Measurements from ENCODE around the gene PTPN6.

The PTPN6 gene

GRCh38 chr12:6941782-6942181 lies 9.4 kb upstream of the PTPN6 start:
- DNase-seq (ENCODE audit: low read depth): no peak

- no peak for DNase-seq (ENCODE audit: low read depth)
Observed at GRCh38 chr12:6942331-6942665, 8.9 kb upstream of the PTPN6 start.

- peak; percentile 79 for DNase-seq (ENCODE audit: low read depth)
Observed at GRCh38 chr12:6943389-6943721, 7.8 kb upstream of the PTPN6 start.

GRCh38 chr12:6943722-6944380 lies 7.3 kb upstream of the PTPN6 start, which contains the start of the genes C12orf57 and RNU7-1:
Gene C12orf57, plus strand, starts transcription at chr12:6944022. Its CDS starts 100 bp downstream, at chr12:6944122.
Gene RNU7-1, plus strand, starts transcription at chr12:6943816.
- DNase-seq (ENCODE audit: low read depth): no peak

- no peak for DNase-seq (ENCODE audit: low read depth)
Observed at GRCh38 chr12:6944381-6945186, 6.6 kb upstream of the PTPN6 start.

GRCh38 chr12:6945613-6946012 lies 5.5 kb upstream of the PTPN6 start:
- no peak for DNase-seq (ENCODE audit: low read depth)

- no peak for DNase-seq (ENCODE audit: low read depth)
Observed at GRCh38 chr12:6946033-6946919, 4.9 kb upstream of the PTPN6 start.

- no peak for DNase-seq (ENCODE audit: low read depth)
Observed at GRCh38 chr12:6946920-6947374, 4.2 kb upstream of the PTPN6 start.

- no peak for DNase-seq (ENCODE audit: low read depth)
Observed at GRCh38 chr12:6947615-6948014, 3.5 kb upstream of the PTPN6 start.

GRCh38 chr12:6948873-6949594 lies 2.1 kb upstream of the PTPN6 start:
- no peak for DNase-seq (ENCODE audit: low read depth)

- no peak for DNase-seq (ENCODE audit: low read depth)
Observed at GRCh38 chr12:6950401-6950801, 755 bp upstream of the PTPN6 start.

- no peak for DNase-seq (ENCODE audit: low read depth)
Observed at GRCh38 chr12:6951551-6952120, 480 bp downstream of the PTPN6 start.

GRCh38 chr12:6952121-6952862 lies 1.1 kb downstream of the PTPN6 start:
- DNase-seq (ENCODE audit: low read depth): no peak

GRCh38 chr12:6952863-6953441 lies 1.8 kb downstream of the PTPN6 start:
- DNase-seq (ENCODE audit: low read depth): no peak

- no peak for DNase-seq (ENCODE audit: low read depth)
Observed at GRCh38 chr12:6953442-6954315, 2.5 kb downstream of the PTPN6 start.

- DNase-seq (ENCODE audit: low read depth): no peak
Observed at GRCh38 chr12:6954316-6955107, 3.4 kb downstream of the PTPN6 start.

- no peak for DNase-seq (ENCODE audit: low read depth)
Observed at GRCh38 chr12:6955108-6956020, 4.2 kb downstream of the PTPN6 start.
